HepG2 (cell line): ENCODE results near the gene WDR27. TPM values are rescaled to one million over a fixed set of nuclear protein-coding genes. Genes with fewer than 3 reads are reported as not detected.

Experiments
- ARID5B ChIP-seq: IDR thresholded peaks from 2 replicates; pipeline ENCODE4 v1.4.0; 2020; ENCODE audit warnings: mild to moderate bottlenecking, missing genetic modification reagents
- DRAP1 ChIP-seq: IDR thresholded peaks from 2 replicates; pipeline ENCODE4 v1.6.1; 2016; ENCODE audit warnings: missing genetic modification reagents, missing compliant biosample characterization
- LRRFIP1 ChIP-seq: sonication (generic); formaldehyde crosslinking; conservative IDR thresholded peaks from 2 replicates; pipeline ENCODE4 v1.4.0; 2020; ENCODE audit warnings: missing genetic modification reagents
- NFIB ChIP-seq: sonication (generic); formaldehyde crosslinking; IDR thresholded peaks from 2 replicates; pipeline ENCODE4 v1.9.0; 2021; ENCODE audit warnings: missing genetic modification reagents, mild to moderate bottlenecking, borderline replicate concordance
- POGZ ChIP-seq: sonication (generic); formaldehyde crosslinking; IDR thresholded peaks from 2 replicates; pipeline ENCODE4 v1.4.0; 2020; ENCODE audit warnings: mild to moderate bottlenecking, missing genetic modification reagents
- TSC22D2 ChIP-seq: sonication (generic); formaldehyde crosslinking; IDR thresholded peaks from 2 replicates; pipeline ENCODE4 v1.5.1; 2020; ENCODE audit warnings: missing genetic modification reagents, mild to moderate bottlenecking, borderline replicate concordance
- YY1 ChIP-seq: IDR thresholded peaks from 2 replicates; pipeline ENCODE4 v1.6.1; 2011; ENCODE audit warnings: low read length, low read depth, moderate library complexity, mild to moderate bottlenecking; ENCODE audit not compliant: insufficient read depth, insufficient replicate concordance
- ZC3H4 ChIP-seq: sonication (generic); formaldehyde crosslinking; IDR thresholded peaks from 2 replicates; pipeline ENCODE4 v1.4.0; 2020; ENCODE audit warnings: missing genetic modification reagents, borderline replicate concordance
- ZEB1 ChIP-seq: IDR thresholded peaks from 2 replicates; pipeline ENCODE4 v1.6.1; 2012; ENCODE audit warnings: mild to moderate bottlenecking, low read depth, inconsistent platforms; ENCODE audit not compliant: insufficient replicate concordance
- ZKSCAN8 ChIP-seq: IDR thresholded peaks from 2 replicates; pipeline ENCODE4 v1.6.1; 2016; ENCODE audit warnings: borderline replicate concordance, missing genetic modification reagents, missing compliant biosample characterization
- ZNF143 ChIP-seq: sonication (generic); formaldehyde crosslinking; IDR thresholded peaks from 2 replicates; pipeline ENCODE4 v1.4.0; 2020; ENCODE audit warnings: missing genetic modification reagents
- ZNF280D ChIP-seq: sonication (generic); formaldehyde crosslinking; IDR thresholded peaks from 2 replicates; pipeline ENCODE4 v1.5.1; 2020; ENCODE audit warnings: mild to moderate bottlenecking, missing genetic modification reagents
- ZNF468 ChIP-seq: sonication (generic); formaldehyde crosslinking; IDR thresholded peaks from 2 replicates; pipeline ENCODE4 v1.8.0; 2022; ENCODE audit warnings: mild to moderate bottlenecking, moderate library complexity, missing genetic modification reagents
- ZXDC ChIP-seq: sonication (generic); formaldehyde crosslinking; IDR thresholded peaks from 2 replicates; pipeline ENCODE4 v1.5.0; 2020; ENCODE audit warnings: mild to moderate bottlenecking, missing genetic modification reagents
- polyA plus RNA-seq, 8 experiments: library from polyadenylated mRNA; depleted of rRNA in 3 of 8; stranded (reverse) in 7 of 8; unstranded in 1 of 8; fragments of >200 nt; fragmentation: Illumina TruSeq in 4 of 8; extraction: Trizol in 4 of 8; gene quantifications; 2 replicates each; pipeline versions ENCODE4 v1.2.1 to v1.2.3, GENCODE V29; 2011 to 2016; ENCODE audit warnings: low read depth in 4 of 8, missing spikeins in 1 of 8, mixed read lengths in 1 of 8; ENCODE audit not compliant: insufficient read depth in 1 of 8
- total RNA-seq, 5 experiments: library from RNA; depleted of rRNA; stranded (reverse); fragments of >200 nt; fragmentation: Illumina TruSeq; extraction: Trizol; gene quantifications; 2 replicates each; pipeline ENCODE4 v1.2.3, GENCODE V29; 2016; ENCODE audit warnings: low read depth in 1 of 5

The WDR27 gene
- total and polyA plus RNA-seq, 2 of the 13 experiments (the other 11 are each of a cell fraction or from before 2014, with no cell fraction given) = 34.1 to 80.3 TPM

- peak; percentile 67 for TF ChIP-seq DRAP1
- TF ChIP-seq ZNF468 (CRISPR knock-in tag) = no peak
- no peak for TF ChIP-seq YY1
- TF ChIP-seq ZEB1 = no peak
- TF ChIP-seq ZC3H4 (CRISPR knock-in tag) = peak; percentile 88
- TF ChIP-seq NFIB (CRISPR knock-in tag) = no peak
- TF ChIP-seq POGZ (CRISPR knock-in tag) = peak; percentile 50
- peak; percentile 65; the same call in 1 of the 2 replicates for TF ChIP-seq ZNF280D (CRISPR knock-in tag)
- peak; percentile 4; the same call in 1 of the 2 replicates for TF ChIP-seq ZNF143 (CRISPR knock-in tag)
- 0 out of 2 replicates have a peak, but pooled peaks have one; percentile 29 for TF ChIP-seq TSC22D2 (CRISPR knock-in tag)
- TF ChIP-seq ZKSCAN8 (CRISPR knock-in tag) = peak; percentile 66; the same call in 1 of the 2 replicates
- TF ChIP-seq LRRFIP1 (CRISPR knock-in tag) = 0 out of 2 replicates have a peak, but pooled peaks have one; percentile 24
- TF ChIP-seq ZXDC (CRISPR knock-in tag) = 0 out of 2 replicates have a peak, but pooled peaks have one; percentile 57
- TF ChIP-seq ARID5B = peak; percentile 94
Observed at GRCh38 chr6:169725125-169726048, 23.6 kb upstream of the WDR27 start (continued).
